Naive thymus-derived CD4-positive, alpha-beta T cell (primary cell): ENCODE results near the gene ATP6V1B1. TPM values are rescaled to one million over a fixed set of nuclear protein-coding genes. Genes with fewer than 3 reads are reported as not detected.

Source experiments
- ATAC-seq: fragments of 150-1000 bp; cut with Tn5 transposase; 2 replicates; pipeline ENCODE4 v1.10.0; 2021; ENCODE audit warnings: mild to moderate bottlenecking, moderate library complexity
- CTCF ChIA-PET: fragments of 350-600 bp; sonication (Branson Sonifier 250); formaldehyde crosslinking; loops from one replicate; lab custom pipeline; 2021; ENCODE audit warnings: antibody characterized with exemption; lab: Charles Lee
- POLR2A ChIA-PET: fragments of 350-600 bp; sonication (Branson Sonifier 250); formaldehyde crosslinking; loops from one replicate; lab custom pipeline; 2021; ENCODE audit warnings: antibody characterized with exemption, inconsistent platforms; lab: Charles Lee
- DNase-seq, 9 donors: peaks; one replicate each; pipeline versions ENCODE4 v3.0.0 to v3.0.0-alpha.2; 2020 to 2022; ENCODE audit warnings: mixed read lengths in 1 of 9
- H3K27ac ChIP-seq: one replicate; pipeline ENCODE4 v1.7.0; 2013; ENCODE audit warnings: mild to moderate bottlenecking, low read depth, low read length, moderate library complexity
- H3K27me3 ChIP-seq, 2 donors: one replicate each; pipeline ENCODE4 v1.7.0; 2013; ENCODE audit warnings: low read length in 2 of 2, mild to moderate bottlenecking in 2 of 2, moderate library complexity in 2 of 2; ENCODE audit not compliant: control insufficient read depth in 2 of 2, insufficient read depth in 2 of 2
- H3K36me3 ChIP-seq, 3 experiments: 1 replicate in 2 of 3; 2 replicates in 1 of 3; pipeline ENCODE4 v1.7.0; 2013; ENCODE audit warnings: low read length in 3 of 3, mild to moderate bottlenecking in 3 of 3, moderate library complexity in 1 of 3; ENCODE audit not compliant: insufficient read depth in 3 of 3, control insufficient read depth in 2 of 3
- H3K4me1 ChIP-seq, 2 donors: one replicate each; pipeline ENCODE4 v1.7.0; 2013; ENCODE audit warnings: low read length in 2 of 2, mild to moderate bottlenecking in 2 of 2, moderate library complexity in 1 of 2; ENCODE audit not compliant: control insufficient read depth in 2 of 2, insufficient read depth in 2 of 2
- H3K4me3 ChIP-seq: 2 replicates; pipeline ENCODE4 v1.7.0; 2013; ENCODE audit warnings: mild to moderate bottlenecking, low read length
- H3K9me3 ChIP-seq, 3 experiments: 1 replicate in 2 of 3; 2 replicates in 1 of 3; pipeline ENCODE4 v1.7.0; 2013; ENCODE audit warnings: low read length in 3 of 3; ENCODE audit not compliant: control insufficient read depth in 2 of 3
- H3K27ac Mint-ChIP-seq, 9 donors: one replicate each; pipeline ENCODE4 v1.8.0; 2020 to 2022; ENCODE audit warnings: mixed read lengths in 9 of 9, mild to moderate bottlenecking in 8 of 9, moderate library complexity in 5 of 9, inconsistent platforms in 2 of 9
- H3K27me3 Mint-ChIP-seq, 5 donors: one replicate each; pipeline ENCODE4 v1.8.0; 2021 to 2022; ENCODE audit warnings: mixed read lengths in 5 of 5, mild to moderate bottlenecking in 1 of 5
- H3K36me3 Mint-ChIP-seq, 5 donors: one replicate each; pipeline ENCODE4 v1.8.0; 2020 to 2022; ENCODE audit warnings: mixed read lengths in 5 of 5, mild to moderate bottlenecking in 3 of 5, inconsistent platforms in 1 of 5
- H3K4me1 Mint-ChIP-seq, 7 donors: one replicate each; pipeline ENCODE4 v1.8.0; 2020 to 2022; ENCODE audit warnings: mixed read lengths in 7 of 7, mild to moderate bottlenecking in 3 of 7, inconsistent platforms in 1 of 7
- H3K4me3 Mint-ChIP-seq, 10 donors: one replicate each; pipeline ENCODE4 v1.8.0; 2020 to 2022; ENCODE audit warnings: mild to moderate bottlenecking in 10 of 10, mixed read lengths in 10 of 10, moderate library complexity in 6 of 10, inconsistent platforms in 2 of 10
- H3K9me3 Mint-ChIP-seq, 11 donors: one replicate each; pipeline ENCODE4 v1.8.0; 2020 to 2022; ENCODE audit warnings: mixed read lengths in 11 of 11, mild to moderate bottlenecking in 4 of 11, inconsistent platforms in 1 of 11, moderate library complexity in 1 of 11
- intact Hi-C, 2 donors: fragments of 100-400 bp; cut with micrococcal nuclease; formaldehyde crosslinking; loops; one replicate each; pipeline ENCODE4 v1.15.1; 2023
- polyA plus RNA-seq, 2 donors: library from polyadenylated mRNA; unstranded; fragments of 300-500 nt; fragmentation: Illumina TruSeq; gene quantifications; one replicate each; pipeline ENCODE4 v1.2.3, GENCODE V29; 2021
- total RNA-seq, 6 experiments: library from RNA in 5 of 6; stranded (reverse) in 5 of 6; gene quantifications; 1 replicate in 5 of 6; 2 replicates in 1 of 6; pipeline ENCODE4 v1.2.3 and lab custom pipeline; 2021 to 2026

The ATP6V1B1 gene
- total and polyA plus RNA-seq, 7 experiments from 2014 or later, result not detected

DNA sequence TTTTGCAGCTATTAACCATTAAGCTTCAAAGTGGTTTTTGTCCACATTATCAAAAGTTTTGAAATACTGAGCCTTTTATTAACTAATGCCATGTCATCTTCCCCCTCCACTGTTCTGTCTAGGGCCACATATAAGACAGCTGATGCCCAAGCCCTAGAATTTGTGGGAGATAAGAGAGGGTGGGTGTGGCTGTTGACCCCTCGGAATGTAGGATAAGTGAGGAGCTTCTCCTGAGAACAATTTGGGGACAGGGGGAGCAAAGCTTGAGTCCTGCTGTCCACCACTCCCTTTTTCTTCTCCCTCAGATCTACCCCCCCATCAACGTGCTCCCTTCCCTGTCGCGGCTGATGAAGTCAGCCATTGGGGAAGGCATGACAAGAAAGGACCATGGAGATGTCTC is 28.4 kb downstream of the ATP6V1B1 start:
- Mint-ChIP-seq H3K36me3 (no peaks in the 10 kb centered on the region), H3K4me3 (peak overlapping the region in 3 of 10 donors; percentile 24 to 89 (median 88)), H3K4me1 (peaks cover 3 to 9% (median 8%) of the 10 kb centered on the region in 7 donors), H3K9me3 (peaks cover 0 to 2% (median 0%) of the 10 kb centered on the region in 11 donors), H3K27ac (no peak overlapping the region), H3K27me3 (peaks cover 30 to 43% (median 32%) of the 10 kb centered on the region in 5 donors)
- Histone ChIP-seq H3K4me3 (no peak overlapping the region), H3K27me3 (no peaks in the 10 kb centered on the region), H3K9me3 (no peaks in the 10 kb centered on the region), H3K27ac (no peak overlapping the region), H3K36me3 (no peaks in the 10 kb centered on the region), H3K4me1 (peaks cover 3 to 4% of the 10 kb centered on the region in 2 donors)
- intact Hi-C loops, result no loop called here
- ATAC-seq (no peak), DNase-seq (no peak)
- ChIA-PET POLR2A (no interaction called here), CTCF (interaction anchor here (0.6 to 4.1 kb wide), 8 partner anchors 9 to 37 kb away, joined by 4 to 23 read pairs (median 4); partner anchors contain the start of gene ANKRD53)

DNA sequence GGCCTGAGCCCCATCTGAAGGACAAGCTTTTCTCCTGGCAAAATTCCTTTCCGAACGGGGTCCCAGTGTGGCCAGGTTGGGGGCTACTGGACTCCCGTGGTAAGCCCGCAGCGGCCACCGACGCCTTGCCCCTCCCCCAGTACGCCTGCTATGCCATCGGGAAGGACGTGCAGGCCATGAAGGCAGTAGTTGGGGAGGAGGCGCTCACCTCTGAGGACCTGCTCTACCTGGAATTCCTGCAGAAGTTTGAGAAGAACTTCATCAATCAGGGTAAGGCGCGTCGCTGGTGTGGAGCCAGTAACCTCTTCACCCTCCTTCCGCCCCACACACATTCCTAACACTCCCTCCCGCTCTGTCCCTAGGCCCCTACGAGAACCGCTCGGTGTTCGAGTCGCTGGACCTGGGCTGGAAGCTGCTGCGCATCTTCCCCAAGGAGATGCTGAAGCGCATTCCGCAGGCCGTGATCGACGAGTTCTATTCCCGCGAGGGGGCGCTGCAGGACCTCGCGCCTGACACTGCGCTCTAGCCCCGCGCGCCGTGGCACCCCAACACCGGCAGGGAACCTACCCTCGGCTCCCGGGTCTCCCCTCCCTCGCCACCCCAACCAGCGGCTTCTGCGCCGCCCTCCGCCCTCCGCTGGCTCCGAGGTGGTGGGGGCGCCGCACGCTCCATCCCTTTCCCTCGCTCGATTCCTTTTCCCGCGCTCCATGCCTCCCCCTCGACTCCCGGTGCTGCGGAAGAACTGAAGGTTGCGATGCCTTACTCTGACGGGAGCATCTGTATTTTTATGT is 29.1 kb downstream of the ATP6V1B1 start:
- no peaks in the 10 kb centered on the region for H3K36me3 Mint-ChIP-seq
- ATAC-seq (peak; percentile 96), DNase-seq (peak; percentile 63 to 85 (median 79))
- H3K27me3 ChIP-seq, result no peaks in the 10 kb centered on the region
- H3K4me1 Mint-ChIP-seq, result peaks cover 3 to 9% (median 8%) of the 10 kb centered on the region in 7 donors
- ChIA-PET CTCF (interaction anchor here (0.5 to 4.1 kb wide), 9 partner anchors 9 to 236 kb away, joined by 3 to 23 read pairs (median 4); partner anchors contain the start of gene ANKRD53), POLR2A (no interaction called here)
- H3K9me3 ChIP-seq, result no peaks in the 10 kb centered on the region
- H3K4me1 ChIP-seq, result peaks cover 3 to 4% of the 10 kb centered on the region in 2 donors
- H3K27ac Mint-ChIP-seq, result peak overlapping the region in 2 of 9 donors; percentile 38 to 81
- intact Hi-C loops, result loop anchor here (1.0 kb wide), 4 partner anchors 13 to 37 kb away; no protein-coding TSS in a partner anchor
- H3K4me3 Mint-ChIP-seq, result peak overlapping the region; percentile 75 to 91 (median 88)
- H3K27ac ChIP-seq, result no peak overlapping the region
- peaks cover 25 to 49% (median 32%) of the 10 kb centered on the region in 5 donors for H3K27me3 Mint-ChIP-seq
- H3K9me3 Mint-ChIP-seq, result peaks cover 0 to 2% (median 0%) of the 10 kb centered on the region in 11 donors
- H3K4me3 ChIP-seq, result peak overlapping the region; percentile 68
- H3K36me3 ChIP-seq, result no peaks in the 10 kb centered on the region

DNA sequence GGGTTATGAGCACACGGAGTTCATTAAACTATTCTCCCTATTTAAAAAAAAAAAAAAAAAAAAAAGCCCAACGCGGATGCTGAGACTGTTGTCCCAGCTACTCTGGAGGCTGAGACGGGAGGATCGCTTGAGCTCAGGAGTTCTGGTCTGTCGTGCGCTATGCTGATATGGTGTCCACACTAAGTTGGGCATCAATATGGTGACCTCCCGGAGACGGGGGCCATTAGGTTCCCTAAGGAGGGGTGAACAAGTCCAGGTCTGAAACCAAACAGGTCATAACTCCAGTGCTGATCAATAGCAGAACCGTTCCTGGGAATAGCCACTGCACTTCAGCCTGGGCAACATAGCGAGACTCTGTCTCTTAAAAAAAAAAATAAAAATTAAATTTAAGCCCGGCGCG is 29.8 kb downstream of the ATP6V1B1 start:
- Mint-ChIP-seq H3K27ac (peak overlapping the region in 1 of 9 donors; percentile 81), H3K36me3 (no peaks in the 10 kb centered on the region), H3K4me1 (peaks cover 3 to 9% (median 8%) of the 10 kb centered on the region in 7 donors), H3K27me3 (peaks cover 25 to 56% (median 29%) of the 10 kb centered on the region in 5 donors), H3K9me3 (peaks cover 0 to 2% (median 0%) of the 10 kb centered on the region in 11 donors), H3K4me3 (peak overlapping the region; percentile 75 to 91 (median 88))
- H3K4me3 ChIP-seq, result peak overlapping the region; percentile 68
- peaks cover 3 to 4% of the 10 kb centered on the region in 2 donors for H3K4me1 ChIP-seq
- no peaks in the 10 kb centered on the region for H3K27me3 ChIP-seq
- no peaks in the 10 kb centered on the region for H3K36me3 ChIP-seq
- ATAC-seq (no peak), DNase-seq (no peak)
- no peak overlapping the region for H3K27ac ChIP-seq
- CTCF ChIA-PET, result interaction anchor here (0.5 to 4.1 kb wide), 4 partner anchors 13 to 235 kb away, joined by 3 to 23 read pairs (median 7); no protein-coding TSS in a partner anchor
- POLR2A ChIA-PET, result no interaction called here
- intact Hi-C loops, result loop anchor here (1.0 kb wide), 4 partner anchors 12 to 36 kb away; no protein-coding TSS in a partner anchor
- H3K9me3 ChIP-seq, result no peaks in the 10 kb centered on the region

DNA sequence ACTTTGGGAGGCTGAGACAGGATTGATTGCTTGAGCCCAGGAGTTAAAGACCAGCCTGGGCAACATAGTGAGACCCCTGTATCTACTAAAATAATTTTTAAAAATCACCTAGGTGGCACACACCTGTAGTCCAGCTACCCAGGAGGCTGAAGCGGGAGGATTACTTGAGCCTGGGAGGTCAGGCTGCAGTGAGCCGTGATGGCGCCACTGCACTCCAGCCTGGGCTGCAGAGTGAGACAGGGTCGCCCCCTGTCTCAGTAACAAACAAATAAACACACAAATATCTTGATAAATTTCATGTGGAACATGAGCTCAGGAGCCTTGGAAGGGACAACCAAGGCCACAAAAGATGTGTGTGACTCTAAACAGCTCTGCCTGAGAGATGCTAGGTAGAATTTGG is 31.0 kb downstream of the ATP6V1B1 start:
- ChIA-PET CTCF (interaction anchor here (0.7 to 4.1 kb wide), 9 partner anchors 11 to 1070 kb away, joined by 3 to 23 read pairs (median 4); partner anchors contain the start of gene ANKRD53), POLR2A (interaction anchor here (1.6 kb wide), 1 partner anchor 11 kb away, joined by 4 read pairs; the partner anchor contains the start of gene ANKRD53)
- DNase-seq (no peak), ATAC-seq (no peak)
- H3K9me3 ChIP-seq, result no peaks in the 10 kb centered on the region
- peak overlapping the region in 1 of 10 donors; percentile 12 for H3K4me3 Mint-ChIP-seq
- H3K4me3 ChIP-seq, result no peak overlapping the region
- no peaks in the 10 kb centered on the region for H3K27me3 ChIP-seq
- peaks cover 3 to 9% (median 8%) of the 10 kb centered on the region in 7 donors for H3K4me1 Mint-ChIP-seq
- peaks cover 3 to 4% of the 10 kb centered on the region in 2 donors for H3K4me1 ChIP-seq
- no peaks in the 10 kb centered on the region for H3K36me3 ChIP-seq
- no peak overlapping the region for H3K27ac Mint-ChIP-seq
- intact Hi-C loops, result no loop called here
- no peak overlapping the region for H3K27ac ChIP-seq
- H3K9me3 Mint-ChIP-seq, result peaks cover 0 to 2% (median 0%) of the 10 kb centered on the region in 11 donors
- H3K36me3 Mint-ChIP-seq, result no peaks in the 10 kb centered on the region
- peaks cover 19 to 68% (median 27%) of the 10 kb centered on the region in 5 donors for H3K27me3 Mint-ChIP-seq

DNA sequence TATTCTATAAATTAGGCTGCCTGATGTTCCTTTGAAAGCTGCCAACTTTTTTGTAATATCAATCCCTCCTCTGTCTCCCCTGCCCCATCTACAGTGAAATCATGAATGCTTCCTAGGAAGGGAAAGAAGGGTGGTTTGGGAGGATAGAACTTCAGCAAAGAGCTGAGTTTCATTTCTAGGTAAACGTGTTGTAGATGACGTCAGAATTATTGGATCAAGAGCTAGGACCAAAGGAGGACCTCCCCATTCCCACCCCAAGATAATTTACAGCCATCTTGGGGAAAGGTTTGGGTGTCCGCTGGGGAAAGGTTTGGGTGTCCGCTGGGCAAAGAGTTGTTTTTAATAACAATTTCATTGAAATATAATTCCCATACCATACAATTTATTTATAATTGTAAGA is 31.5 kb downstream of the ATP6V1B1 start:
- peaks cover 16 to 73% (median 24%) of the 10 kb centered on the region in 5 donors for H3K27me3 Mint-ChIP-seq
- DNase-seq (no peak), ATAC-seq (no peak)
- Histone ChIP-seq H3K27ac (no peak overlapping the region), H3K4me3 (no peak overlapping the region), H3K9me3 (no peaks in the 10 kb centered on the region), H3K27me3 (no peaks in the 10 kb centered on the region), H3K36me3 (no peaks in the 10 kb centered on the region), H3K4me1 (peaks cover 3 to 4% of the 10 kb centered on the region in 2 donors)
- intact Hi-C loops, result no loop called here
- no peak overlapping the region for H3K4me3 Mint-ChIP-seq
- POLR2A ChIA-PET, result interaction anchor here (1.6 kb wide), 1 partner anchor 11 kb away, joined by 4 read pairs; the partner anchor contains the start of gene ANKRD53
- H3K27ac Mint-ChIP-seq, result no peak overlapping the region
- peaks cover 3 to 9% (median 8%) of the 10 kb centered on the region in 7 donors for H3K4me1 Mint-ChIP-seq
- H3K9me3 Mint-ChIP-seq, result no peaks in the 10 kb centered on the region
- no peaks in the 10 kb centered on the region for H3K36me3 Mint-ChIP-seq
- CTCF ChIA-PET, result interaction anchor here (0.6 to 4.1 kb wide), 6 partner anchors 16 to 1213 kb away, joined by 3 to 23 read pairs (median 4); no protein-coding TSS in a partner anchor

DNA sequence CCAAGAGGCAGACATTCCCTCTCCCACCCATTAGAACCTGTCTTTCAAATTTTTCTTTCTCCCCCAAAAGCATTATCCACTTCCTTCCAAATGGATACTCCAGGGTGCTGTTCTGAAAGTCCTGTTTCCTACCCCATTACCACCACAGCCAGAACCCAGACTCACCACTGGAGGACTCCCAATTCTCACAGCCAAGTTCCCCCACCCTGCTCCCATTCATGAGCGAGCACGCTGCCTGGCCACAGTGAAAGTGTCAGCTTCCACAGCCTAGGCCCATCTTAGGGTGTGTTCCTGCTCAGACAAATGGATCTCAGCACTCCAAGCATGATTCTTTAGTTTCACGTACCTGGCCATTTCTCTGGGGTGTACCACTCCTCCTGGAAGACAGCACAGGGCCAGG is 38.9 kb downstream of the ATP6V1B1 start:
- Histone ChIP-seq H3K27me3 (no peaks in the 10 kb centered on the region), H3K4me3 (no peak overlapping the region), H3K27ac (no peak overlapping the region), H3K4me1 (peaks cover 9% of the 10 kb centered on the region in 2 donors), H3K9me3 (no peaks in the 10 kb centered on the region), H3K36me3 (no peaks in the 10 kb centered on the region)
- intact Hi-C loops, result no loop called here
- Mint-ChIP-seq H3K4me3 (no peak overlapping the region), H3K4me1 (peaks cover 8 to 23% (median 16%) of the 10 kb centered on the region in 7 donors), H3K9me3 (no peaks in the 10 kb centered on the region), H3K27ac (no peak overlapping the region), H3K27me3 (peaks cover 0 to 51% (median 4%) of the 10 kb centered on the region in 5 donors), H3K36me3 (peaks cover 0 to 4% (median 0%) of the 10 kb centered on the region in 5 donors)
- DNase-seq (no peak), ATAC-seq (no peak)
- POLR2A ChIA-PET, result no interaction called here
- CTCF ChIA-PET, result interaction anchor here (1.0 kb wide), 1 partner anchor 10 kb away, joined by 3 read pairs; no protein-coding TSS in a partner anchor
